OCI-LY3 (cell line): Measurements from ENCODE around the gene PNPLA2.

Experiments used
- EZH2phosphoT487 ChIP-seq: fragments of 200-600 bp; shearing (Covaris generic); IDR thresholded peaks from 2 replicates; pipeline ENCODE4 v1.6.1; 2018; ENCODE audit warnings: antibody characterized with exemption, mixed run types, low read depth
- TF ChIP-seq, protein P1 (sequence below): fragments of 200-600, 300-600 bp; sonication (generic); IDR thresholded peaks from 2 replicates; pipeline ENCODE4 v1.5.1; 2014; ENCODE audit warnings: antibody characterized with exemption, low read length, low read depth

DNA sequence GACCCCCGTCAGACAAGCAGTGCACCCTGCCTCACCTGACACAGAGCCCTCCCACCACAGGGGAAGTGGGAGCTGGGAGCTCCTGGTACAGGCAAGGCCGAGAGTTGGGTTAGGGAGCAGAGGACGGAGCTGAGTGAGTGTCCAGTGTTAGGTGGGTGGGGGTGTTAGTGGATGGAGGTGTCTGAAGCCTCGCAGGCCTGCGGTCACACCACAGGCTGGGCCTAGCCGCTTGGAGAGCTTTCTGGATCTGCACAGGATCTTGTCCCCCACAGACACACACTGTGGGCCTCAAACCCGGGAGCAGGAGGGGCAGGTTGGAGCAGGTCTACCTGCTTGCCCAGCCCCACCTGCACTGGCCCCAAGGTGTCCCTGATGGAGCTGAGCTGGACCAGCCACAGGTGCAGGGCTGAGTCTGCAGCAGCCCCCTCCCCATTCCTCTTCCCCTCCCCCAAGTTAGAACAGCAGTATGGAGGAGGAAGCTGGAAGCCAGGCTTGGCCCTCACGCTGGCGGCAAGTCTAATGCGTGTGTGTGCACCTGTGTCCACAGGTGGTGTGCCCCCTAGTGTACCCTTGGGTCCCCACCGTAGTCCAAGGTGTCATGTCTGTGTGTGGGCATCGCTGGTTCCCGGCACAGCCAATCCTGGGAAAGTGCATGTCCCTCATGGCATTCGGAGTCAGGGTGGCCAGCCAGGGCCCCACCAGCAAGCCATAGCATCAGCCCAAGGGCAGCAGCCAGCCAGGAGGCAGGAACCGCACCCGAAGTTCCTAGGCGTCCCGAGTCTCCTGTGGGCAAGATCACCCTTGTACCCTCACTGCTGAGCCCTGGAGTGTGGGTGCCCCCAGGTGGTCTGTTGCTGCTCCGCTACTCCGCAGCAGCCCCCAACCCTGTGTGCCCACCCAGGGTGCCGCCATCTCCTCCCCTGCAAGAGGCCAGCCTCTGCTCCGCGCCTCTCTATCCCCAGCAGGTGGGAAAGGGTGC is 39.4 kb upstream of the PNPLA2 start:
- TF ChIP-seq, protein P1, sequence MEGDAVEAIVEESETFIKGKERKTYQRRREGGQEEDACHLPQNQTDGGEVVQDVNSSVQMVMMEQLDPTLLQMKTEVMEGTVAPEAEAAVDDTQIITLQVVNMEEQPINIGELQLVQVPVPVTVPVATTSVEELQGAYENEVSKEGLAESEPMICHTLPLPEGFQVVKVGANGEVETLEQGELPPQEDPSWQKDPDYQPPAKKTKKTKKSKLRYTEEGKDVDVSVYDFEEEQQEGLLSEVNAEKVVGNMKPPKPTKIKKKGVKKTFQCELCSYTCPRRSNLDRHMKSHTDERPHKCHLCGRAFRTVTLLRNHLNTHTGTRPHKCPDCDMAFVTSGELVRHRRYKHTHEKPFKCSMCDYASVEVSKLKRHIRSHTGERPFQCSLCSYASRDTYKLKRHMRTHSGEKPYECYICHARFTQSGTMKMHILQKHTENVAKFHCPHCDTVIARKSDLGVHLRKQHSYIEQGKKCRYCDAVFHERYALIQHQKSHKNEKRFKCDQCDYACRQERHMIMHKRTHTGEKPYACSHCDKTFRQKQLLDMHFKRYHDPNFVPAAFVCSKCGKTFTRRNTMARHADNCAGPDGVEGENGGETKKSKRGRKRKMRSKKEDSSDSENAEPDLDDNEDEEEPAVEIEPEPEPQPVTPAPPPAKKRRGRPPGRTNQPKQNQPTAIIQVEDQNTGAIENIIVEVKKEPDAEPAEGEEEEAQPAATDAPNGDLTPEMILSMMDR, result peak; percentile 12; the same call in 1 of the 2 replicates
- TF ChIP-seq EZH2phosphoT487, result no peak
